GM21528 (cell line): ENCODE measurements around the gene RPL10A.

Experiments used
- ATAC-seq: cut with Tn5 transposase; IDR thresholded peaks from one replicate; pipeline ENCODE4 v1.9.1; 2021; ENCODE audit warnings: mild to moderate bottlenecking, moderate library complexity; ENCODE audit not compliant: unreplicated experiment, low FRiP score

RPL10A gene

DNA sequence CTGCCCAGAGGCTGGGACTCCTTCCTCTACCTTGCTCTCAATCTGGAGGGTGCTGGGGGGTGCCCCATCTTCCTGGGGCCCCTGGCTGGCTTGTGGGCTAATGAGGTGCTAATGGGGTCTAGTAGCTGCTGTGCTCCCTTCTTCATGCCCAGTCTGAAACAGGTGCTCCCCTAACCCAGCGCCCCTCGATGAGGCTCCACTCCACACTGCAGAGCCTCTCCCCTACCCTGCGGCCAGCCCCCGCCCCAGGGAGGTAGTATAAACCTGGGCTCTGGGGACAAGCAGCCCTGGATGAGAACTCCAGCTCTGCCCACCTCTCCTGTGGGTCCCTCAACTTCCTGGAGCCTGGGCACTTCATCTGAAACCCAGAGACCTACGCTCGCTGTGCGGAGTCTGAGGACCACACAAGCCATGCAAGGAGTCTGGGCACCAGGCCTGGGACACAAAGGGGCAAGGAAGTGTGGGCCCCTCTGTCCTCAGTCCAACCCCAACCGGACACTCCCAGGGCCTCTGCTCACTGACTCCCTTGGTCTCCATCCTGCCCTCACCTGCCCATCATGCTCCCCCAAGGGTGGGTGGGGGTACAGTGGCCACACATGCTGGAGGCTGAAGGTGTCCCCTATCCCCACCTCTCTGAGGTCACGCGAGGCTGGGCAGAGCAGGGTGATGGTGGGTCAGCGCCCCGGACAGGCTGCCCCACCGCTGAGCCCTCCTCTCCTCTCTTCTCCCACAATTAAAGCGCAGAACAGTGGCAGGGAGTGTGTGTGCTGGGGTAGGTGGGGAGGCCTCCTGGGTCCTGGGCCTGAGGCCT, 6.1 kb downstream of the RPL10A start:
- ATAC-seq, result no peak

DNA sequence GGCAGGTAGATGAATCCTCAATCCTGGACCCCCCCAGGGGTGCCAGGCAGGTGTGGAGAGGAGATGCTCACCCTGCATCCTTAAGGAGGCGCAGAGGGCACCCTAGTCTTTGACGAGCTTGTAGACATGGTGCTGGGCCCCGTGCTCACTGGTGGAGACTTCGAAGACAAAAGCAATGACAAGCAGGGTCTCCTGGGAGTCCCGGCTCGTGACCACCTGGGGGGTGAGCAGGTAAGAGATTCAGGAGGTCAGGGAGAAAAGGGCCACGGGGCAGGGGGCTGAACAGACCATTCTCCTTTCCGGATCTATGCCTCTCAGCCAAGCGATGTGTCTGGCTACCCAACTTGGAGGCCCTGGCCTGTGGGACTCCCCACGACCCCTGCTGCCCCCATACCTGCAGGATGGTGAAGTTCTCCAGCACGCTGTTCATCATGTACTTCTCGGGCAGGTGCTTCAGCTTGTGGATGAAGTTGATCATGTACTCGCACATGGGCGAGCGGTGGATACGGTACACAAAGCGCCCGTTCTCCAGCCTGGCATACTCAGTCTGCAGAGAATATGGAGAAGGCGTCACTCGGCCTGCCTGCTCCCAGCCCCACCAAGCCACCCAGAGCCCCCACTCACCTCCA, 6.9 kb downstream of the RPL10A start:
- ATAC-seq, result no peak

DNA sequence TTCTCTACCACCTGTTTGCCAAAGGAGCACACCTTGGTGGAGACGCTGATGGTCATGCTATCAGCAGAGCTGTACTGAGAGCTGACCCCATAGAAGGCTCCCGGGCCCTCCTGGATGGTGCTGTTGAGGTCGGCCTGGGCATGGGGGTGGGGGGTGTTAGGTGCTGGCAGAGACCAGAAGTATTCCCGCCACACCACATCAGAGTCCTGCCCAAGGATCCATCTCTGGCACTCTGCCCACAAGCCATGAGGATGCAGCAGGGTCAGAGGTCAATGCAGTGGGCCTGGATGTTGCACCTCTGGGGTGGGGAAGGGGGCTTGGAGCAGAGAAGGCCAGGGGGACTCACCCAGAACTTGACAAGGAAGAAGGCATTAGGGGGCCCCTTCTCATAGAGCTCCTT, 7.4 kb downstream of the RPL10A start:
- no peak for ATAC-seq

DNA sequence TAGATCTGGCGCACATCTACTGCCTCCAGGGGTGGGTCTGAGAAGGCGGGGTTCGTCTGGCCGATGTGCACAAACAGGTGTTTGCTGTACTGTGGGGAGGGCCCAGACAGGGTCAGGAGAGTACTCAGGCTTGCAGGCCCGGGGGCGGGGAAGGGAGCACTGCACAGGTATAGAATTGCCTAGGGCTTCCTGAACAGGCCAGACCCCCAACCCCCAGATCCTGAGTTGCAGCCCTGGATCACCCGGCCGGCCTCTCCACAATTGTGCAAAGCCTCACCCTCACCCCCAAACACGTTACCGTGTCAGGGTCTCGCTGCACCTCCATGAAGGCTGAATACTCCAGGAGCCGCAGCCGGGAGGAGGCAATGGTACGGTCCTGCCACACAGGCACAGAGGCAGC, 7.8 kb downstream of the RPL10A start:
- no peak for ATAC-seq

DNA sequence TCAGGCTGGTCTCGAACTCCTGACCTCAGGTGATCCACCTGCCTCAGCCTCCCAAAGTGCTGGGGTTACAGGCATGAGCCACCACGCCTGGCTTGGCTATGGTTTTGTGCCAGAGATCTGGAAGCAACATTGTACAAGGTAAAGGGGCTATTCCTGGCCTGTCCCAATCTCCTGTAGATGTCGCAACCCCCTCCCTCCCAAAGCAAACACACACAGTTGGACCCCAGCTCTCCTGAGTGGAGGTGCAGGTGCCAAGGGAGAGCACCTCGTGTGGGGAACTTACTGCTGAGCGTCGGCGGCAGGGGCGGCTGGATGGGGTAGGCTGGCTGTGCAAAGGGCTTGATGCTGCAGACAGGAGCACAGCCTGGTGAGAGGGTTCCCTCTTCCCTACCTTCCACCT, 8.8 kb downstream of the RPL10A start:
- ATAC-seq, result no peak

DNA sequence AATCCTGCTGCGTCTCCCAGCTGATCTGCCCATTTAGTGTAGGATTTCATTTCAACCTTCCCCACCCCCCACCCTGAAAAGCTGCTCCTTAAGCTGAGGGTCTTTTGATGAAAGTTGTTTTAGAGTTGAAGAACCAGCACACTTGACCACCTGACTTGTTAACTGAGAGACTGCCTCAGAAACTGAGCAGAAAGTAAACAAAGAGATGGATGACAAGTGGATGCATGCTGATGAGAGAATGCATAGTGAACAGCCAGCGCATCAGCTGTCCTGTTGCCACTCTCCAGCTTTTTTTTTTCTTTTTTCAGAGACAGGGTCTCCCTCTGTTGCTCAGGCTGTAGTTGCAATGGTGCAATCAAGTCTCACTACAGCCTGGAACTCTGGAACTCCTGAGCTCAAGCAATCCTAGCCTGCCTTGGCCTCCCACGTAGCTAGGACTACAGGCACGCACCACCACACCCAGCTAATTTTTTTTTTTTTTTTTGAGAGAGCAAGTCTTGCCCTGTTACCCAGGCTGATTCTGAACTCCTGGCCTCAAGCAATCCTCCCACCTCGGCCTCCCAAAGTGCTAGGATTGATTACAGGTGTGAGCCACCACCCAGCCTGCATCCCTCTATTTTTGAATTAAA, 9.5 kb downstream of the RPL10A start:
- ATAC-seq, result no peak

DNA sequence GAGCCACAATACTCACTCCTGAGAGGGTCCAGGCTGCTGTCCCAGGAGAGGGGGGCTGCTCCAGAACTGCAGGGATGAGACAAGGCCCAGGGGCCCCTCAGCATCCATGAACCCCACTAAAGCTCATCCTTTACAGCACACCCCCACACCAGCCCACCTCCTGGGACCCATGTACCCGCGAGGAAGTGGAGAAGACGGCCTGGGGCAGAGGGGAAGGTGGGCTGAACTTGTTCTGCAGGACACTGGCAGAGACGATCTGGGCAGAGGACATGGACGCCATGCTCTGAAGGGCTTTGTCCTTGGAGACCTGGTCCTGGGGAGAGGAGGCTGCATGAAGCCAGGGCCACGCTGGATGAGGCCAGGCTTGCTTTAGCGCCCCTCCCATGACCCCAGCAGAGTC, 10.1 kb downstream of the RPL10A start:
- ATAC-seq, result no peak

DNA sequence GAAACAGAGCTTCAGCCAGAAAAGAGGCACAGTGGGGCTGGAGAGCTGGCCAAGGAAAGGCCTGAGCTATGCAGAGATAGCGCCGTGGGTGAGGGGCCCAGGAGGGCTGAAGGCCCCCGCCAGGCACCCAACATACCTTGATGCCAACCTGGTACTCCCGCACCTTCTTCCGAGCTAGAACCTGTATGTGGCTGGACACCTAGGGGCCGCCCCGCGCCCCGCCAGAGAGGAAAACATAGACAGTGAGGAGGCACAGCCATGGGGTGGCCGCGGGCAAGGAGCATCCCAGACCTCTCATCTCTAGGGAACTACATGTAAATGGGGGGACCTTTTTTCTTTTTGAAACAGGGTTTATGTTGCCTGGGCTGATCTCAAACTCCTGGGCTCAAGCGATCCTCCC, 12.0 kb downstream of the RPL10A start:
- no peak for ATAC-seq

DNA sequence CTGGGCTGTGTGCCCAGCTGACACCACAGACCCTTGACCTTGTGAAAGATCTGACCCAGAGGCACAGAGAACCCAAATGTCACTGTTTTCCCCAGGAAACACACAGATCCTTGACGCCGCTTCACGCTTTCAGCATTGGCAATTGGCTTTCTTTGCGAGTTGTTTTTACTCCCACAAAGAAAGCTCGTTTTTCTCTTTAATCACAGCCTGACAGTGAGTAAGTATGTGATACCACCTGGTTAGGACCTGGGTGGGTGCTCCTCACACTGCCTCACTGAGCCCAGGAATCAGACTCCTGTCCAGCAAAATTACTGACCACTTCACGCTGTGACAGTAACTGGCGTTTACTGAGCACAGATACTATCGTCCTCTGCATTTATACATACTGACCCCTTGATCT, 13.0 kb downstream of the RPL10A start:
- ATAC-seq, result no peak

DNA sequence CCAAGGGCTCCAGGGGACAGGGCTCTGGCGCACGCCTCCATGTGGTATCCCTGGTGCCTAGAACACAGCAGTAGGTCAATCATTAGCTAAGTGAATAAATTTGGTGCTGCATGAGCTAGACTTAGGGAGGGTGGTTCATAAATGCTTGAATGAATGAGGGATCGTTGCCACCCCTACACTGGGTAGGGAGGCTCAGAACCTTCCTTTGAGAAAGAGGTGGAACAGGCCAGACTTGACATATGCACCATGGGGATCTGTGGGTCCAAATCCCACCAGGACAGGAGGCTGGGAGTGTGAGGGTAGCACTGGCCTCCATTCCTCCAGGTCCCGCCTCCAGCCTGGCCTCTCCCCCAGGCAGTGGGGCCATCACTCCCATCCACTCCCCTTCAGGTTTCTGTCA, 14.9 kb downstream of the RPL10A start:
- ATAC-seq, result no peak

DNA sequence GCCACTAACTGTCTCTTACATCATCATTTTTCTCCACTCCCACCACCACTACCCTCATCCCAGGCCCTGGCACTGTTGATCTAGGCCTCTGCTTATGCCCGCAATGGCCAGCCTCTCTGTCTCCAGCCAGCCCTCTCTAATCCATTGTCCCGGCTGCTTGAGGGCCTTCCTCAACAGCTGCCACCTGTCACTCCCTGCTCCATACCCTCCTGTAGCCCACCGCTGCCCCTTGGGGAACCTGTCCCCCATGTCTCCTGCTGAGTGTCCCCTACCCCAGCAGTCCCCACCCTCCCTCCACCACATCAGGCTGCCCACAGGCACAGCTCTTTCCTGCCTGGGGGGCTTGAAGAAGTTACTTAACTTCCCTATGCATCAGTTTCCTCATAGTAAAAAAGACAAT, 15.3 kb downstream of the RPL10A start:
- no peak for ATAC-seq

DNA sequence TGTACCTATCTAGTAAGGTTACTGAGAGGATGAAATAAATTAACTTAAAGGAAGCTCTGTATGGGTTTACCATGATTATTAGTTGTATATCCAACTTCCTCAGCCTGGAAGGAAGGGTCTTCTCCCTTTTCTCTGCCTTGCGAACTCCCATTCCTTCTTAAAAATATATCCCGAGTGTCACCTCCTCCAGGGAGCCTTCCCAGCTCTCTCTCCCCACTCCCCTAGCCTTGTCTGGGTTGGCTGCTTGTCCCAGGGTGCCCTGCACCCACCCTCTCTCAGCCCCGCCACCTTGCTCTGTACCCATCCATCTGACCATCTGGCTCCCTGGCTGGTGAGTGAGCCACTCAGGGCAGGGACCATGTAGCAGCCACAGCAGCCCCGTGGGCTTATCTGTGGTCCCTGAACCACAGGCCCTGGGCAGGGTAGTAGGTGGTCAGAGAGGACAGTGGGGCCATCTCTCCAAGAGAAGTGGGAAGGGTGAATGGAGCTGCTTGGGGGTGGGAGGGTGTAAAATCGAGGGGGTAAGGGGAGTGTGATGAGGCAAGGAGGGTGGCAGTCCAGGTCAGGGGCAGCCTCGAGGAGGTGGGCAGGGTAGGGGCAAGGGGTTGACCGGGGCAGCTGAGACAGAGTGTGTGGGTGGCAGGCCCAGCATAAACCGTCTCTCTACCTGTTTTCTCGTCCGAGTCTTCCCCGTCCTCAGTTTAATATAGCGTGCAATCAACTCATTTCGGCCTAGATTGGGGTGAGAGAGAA, 15.9 kb downstream of the RPL10A start:
- no peak for ATAC-seq

DNA sequence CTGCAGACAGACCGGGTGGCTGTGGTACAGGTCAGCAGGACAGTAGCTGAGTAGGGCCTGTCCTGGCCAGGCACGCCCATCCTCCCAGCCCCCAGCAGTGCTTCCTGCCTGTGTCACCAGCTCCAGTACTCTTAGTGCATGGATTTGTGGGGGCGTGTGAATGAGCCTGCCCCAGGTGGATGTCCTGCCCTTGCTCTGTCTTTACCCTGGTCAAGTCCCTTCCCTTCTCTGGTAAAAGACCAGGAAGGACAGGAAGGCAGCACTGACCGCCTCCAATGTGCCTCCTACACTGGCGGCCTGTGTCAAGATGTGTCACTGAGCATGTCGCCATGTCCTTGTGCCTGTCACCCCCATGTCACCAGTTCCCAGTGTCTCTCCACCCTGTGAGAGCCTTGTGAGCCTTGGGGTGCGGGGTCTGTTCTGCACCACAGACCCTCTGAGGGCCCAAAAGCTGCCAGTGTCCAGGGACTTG, 16.8 kb downstream of the RPL10A start:
- no peak for ATAC-seq

DNA sequence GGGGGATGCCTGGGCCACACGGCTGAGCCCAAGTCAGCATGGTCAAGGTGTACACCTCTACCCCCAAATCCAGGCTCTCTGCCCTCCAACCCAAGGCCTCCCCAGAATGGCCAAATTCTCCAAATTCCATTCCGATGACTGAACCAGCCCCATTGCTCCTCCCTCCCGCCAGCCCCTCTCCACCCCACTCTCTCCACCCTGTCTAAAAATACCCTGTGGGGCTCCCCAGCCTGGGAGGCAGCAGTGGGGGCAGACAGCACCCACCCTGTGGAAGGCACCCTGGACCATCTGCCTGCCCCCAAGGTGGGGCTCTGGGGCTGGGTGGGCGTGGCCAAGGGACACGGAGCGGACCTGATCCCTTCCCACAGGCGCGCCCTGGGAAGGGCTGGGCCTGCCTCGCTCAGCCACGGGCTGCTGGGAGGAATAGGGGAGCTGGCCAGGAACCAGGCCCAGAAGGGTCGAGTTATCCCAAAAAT, 17.2 kb downstream of the RPL10A start:
- no peak for ATAC-seq

DNA sequence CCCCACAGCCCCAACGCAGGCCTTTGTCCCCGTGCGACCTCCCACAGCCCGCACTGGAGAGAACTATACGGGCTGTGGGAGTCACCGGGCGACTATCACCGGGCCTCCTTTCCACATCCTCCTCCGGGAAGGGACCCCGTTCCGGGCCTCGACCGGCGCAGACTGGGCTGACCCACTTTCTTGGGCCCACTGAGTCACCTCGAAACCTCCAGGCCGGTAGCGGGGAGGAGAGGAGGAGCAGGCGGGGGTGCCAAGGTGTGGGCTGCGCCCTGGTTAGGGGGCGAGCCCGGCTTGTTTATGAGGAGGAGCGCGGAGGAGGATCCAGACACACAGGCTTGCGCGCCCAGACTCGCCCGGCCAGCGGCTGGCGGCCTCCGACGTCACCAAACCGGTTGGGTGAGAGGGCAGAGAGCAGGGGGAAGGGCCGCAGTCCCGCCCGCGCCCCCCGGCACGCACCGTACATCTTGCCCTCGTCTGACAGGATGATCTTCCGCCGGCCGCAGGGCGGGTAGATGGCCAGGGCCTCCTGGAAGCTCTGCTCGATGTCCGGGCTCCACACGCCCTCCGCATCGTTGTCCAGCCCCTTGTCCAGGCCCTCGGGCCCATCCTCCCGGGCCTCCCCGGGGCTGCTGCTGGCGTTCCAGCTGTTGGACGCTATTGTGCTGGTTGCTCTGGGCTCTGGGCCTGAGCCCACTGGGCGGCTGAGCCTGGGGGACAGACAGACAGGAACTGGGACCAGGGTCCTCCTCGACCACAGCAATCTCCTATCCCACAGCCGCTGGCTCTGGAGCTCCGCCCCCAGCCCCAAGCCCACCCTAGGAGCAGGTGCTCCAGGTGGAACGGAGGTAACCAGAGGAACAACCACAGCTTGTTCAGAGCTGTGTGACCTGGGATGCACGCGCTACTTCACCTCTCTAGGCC, 18.1 kb downstream of the RPL10A start:
- ATAC-seq, result no peak

DNA sequence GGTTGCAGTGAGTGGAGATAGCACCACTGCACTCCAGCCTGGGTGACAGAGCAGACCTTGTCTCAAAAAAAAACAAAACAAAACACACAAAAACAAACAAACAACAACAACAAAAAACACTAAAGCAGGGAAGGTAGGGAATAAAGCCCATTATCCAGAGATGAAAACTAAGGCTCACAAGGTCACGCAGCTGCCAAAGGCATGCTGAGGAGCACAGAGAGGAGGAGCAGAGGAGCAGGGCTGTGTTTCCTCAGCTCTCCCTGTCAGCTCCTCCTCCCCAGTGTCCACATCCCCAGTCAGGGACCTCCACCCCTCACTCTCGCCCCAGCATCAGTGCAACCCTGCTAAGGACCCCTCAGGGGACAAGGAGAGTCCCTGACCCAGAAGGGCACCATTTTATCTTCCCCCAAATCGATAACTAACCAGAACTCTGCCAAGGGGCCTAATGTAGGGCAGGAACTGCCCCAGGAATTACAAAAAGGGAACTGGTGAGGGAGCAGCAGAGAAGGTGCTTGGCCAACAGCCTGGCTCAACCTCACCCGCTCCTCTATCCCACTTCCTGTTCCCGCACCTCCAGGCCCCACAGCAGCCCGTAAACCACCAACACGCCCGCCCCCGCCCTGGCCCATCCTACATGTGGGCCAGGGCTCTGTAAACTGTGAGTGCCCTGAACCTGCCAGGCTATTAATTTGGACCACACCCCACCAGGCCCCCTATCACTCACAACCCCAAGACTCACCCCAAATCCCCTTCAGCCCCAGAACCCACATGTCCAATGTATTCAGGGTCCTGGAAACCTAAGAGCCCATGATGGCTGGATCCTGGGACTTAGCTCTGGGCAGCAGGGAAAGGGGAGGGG, 19.7 kb downstream of the RPL10A start:
- ATAC-seq, result no peak

DNA sequence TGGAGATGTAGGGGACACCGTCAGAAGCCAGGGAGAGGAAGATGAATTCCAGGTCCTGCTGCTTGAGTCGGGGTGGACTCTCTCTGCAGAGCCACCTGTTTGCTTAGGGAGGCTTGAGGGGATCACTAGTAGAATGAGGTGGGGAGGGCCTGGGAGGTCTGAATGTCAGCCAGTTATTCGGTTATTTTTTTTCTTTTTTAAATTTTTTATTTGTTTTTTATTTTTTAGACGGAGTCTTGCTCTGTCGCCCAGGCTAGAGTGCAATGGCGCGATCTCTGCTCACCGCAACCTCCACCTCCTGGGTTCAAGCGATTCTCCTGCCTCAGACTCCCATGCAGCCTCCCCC, 20.3 kb downstream of the RPL10A start:
- ATAC-seq, result no peak

DNA sequence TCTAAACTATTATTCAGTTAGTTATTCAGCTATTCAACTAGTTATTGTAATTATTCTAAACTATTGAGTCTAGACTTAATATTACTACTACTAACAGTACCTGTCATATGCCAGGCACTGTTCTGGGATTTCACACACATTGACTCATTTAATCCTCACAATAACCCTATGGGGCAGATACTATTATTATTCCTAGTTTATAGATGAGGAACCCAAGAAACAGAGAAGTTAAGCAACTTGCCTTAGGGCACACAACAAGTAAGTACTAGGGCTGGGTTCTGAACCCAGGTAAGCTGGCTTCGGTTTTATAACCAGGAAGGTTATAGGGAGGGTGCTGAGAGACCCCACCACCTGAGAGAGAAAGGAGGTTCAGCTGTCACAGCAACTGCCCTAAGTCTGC, 20.9 kb downstream of the RPL10A start:
- no peak for ATAC-seq
